HAP-1 (cell line): ENCODE data around the gene TMEM267.
"Not testable (repeated sequence)": the region's sequence is repeated elsewhere in the genome, so short reads cannot be mapped to it uniquely, and the experiment has no call there.

Experiments used
- DNase-seq, 2 experiments: peaks; one replicate each; pipeline ENCODE4 v3.0.0-alpha.2; 2016 to 2020; ENCODE audit warnings: low spot score in 2 of 2
- H3K27me3 ChIP-seq: fragments of 250-450 bp; sonication (Bioruptor Pico); 2 replicates; pipeline ENCODE4 v1.5.1; 2020; ENCODE audit warnings: low read depth, mild to moderate bottlenecking, moderate library complexity
- H3K36me3 ChIP-seq: fragments of 250-450 bp; sonication (Bioruptor Pico); replicated peaks from 2 replicates; pipeline ENCODE4 v1.5.1; 2020; ENCODE audit warnings: mild to moderate bottlenecking
- H3K4me1 ChIP-seq: fragments of 250-450 bp; sonication (Bioruptor Pico); 2 replicates; pipeline ENCODE4 v1.5.1; 2020; ENCODE audit warnings: mild to moderate bottlenecking
- H3K4me3 ChIP-seq: fragments of 250-450 bp; sonication (Bioruptor Pico); 2 replicates; pipeline ENCODE4 v1.5.1; 2020; ENCODE audit warnings: mild to moderate bottlenecking, moderate library complexity
- H3K9me3 ChIP-seq: fragments of 250-450 bp; sonication (Bioruptor Pico); 2 replicates; pipeline ENCODE4 v1.5.1; 2020; ENCODE audit warnings: mild to moderate bottlenecking, moderate library complexity
- in situ Hi-C: fragments of 300-500 bp; cut with MboI; formaldehyde crosslinking; loops from 3 replicates; pipeline ENCODE4 v1.14.3; 2020; ENCODE audit warnings: low sequenced_read_pairs, inconsistent platforms, mixed read lengths

TMEM267 gene

GRCh38 chr5:43410414-43410813 is 73.3 kb downstream of the TMEM267 start:
- Histone ChIP-seq H3K9me3 (no peaks in the 10 kb centered on the region), H3K36me3 (no peaks in the 10 kb centered on the region), H3K4me3 (no peak overlapping the region), H3K27me3 (no peaks in the 10 kb centered on the region), H3K4me1 (no peaks in the 10 kb centered on the region)
- DNase-seq, result no peak
- in situ Hi-C loops, result no loop called here

- no peak for DNase-seq
- H3K27me3 ChIP-seq, result no peaks in the 10 kb centered on the region
- H3K4me1 ChIP-seq, result no peaks in the 10 kb centered on the region
- no peak overlapping the region for H3K4me3 ChIP-seq
- in situ Hi-C loops, result no loop called here
- H3K36me3 ChIP-seq, result no peaks in the 10 kb centered on the region
- no peaks in the 10 kb centered on the region for H3K9me3 ChIP-seq
Measured at GRCh38 chr5:43409809-43410271, 73.8 kb downstream of the TMEM267 start.

GRCh38 chr5:43402524-43403066 is 81.1 kb downstream of the TMEM267 start:
- H3K4me1 ChIP-seq, H3K9me3 ChIP-seq, H3K4me3 ChIP-seq, H3K27me3 ChIP-seq, H3K36me3 ChIP-seq, in situ Hi-C loops: not testable (repeated sequence)
- DNase-seq, result peak in 1 of 2 experiments; percentile 12

GRCh38 chr5:43401827-43402226 is 81.8 kb downstream of the TMEM267 start:
- in situ Hi-C loops, result no loop called here
- Histone ChIP-seq H3K4me3 (no peak overlapping the region), H3K36me3 (no peaks in the 10 kb centered on the region), H3K4me1 (no peaks in the 10 kb centered on the region), H3K9me3 (no peaks in the 10 kb centered on the region), H3K27me3 (0 out of 2 replicates have a peak, but pooled peaks cover 2% of the 10 kb centered on the region)
- peak in 1 of 2 experiments; percentile 10 for DNase-seq

GRCh38 chr5:43400082-43400481 is 83.6 kb downstream of the TMEM267 start:
- Histone ChIP-seq H3K36me3 (no peaks in the 10 kb centered on the region), H3K4me1 (no peaks in the 10 kb centered on the region), H3K9me3 (no peaks in the 10 kb centered on the region), H3K4me3 (no peak overlapping the region), H3K27me3 (0 out of 2 replicates have a peak, but pooled peaks cover 2% of the 10 kb centered on the region)
- in situ Hi-C loops, result no loop called here
- DNase-seq, result no peak

- no peak overlapping the region for H3K4me3 ChIP-seq
- in situ Hi-C loops, result no loop called here
Measured at GRCh38 chr5:43396762-43397304, 86.8 kb downstream of the TMEM267 start.

More at GRCh38 chr5:43396762-43397304, 86.8 kb downstream of the TMEM267 start:
- Histone ChIP-seq H3K9me3 (no peaks in the 10 kb centered on the region), H3K4me1 (no peaks in the 10 kb centered on the region; the same call in 1 of the 2 replicates), H3K36me3 (no peaks in the 10 kb centered on the region), H3K27me3 (no peaks in the 10 kb centered on the region)
- no peak for DNase-seq
